ENCODE measurements around the gene HINFP. TPM values are rescaled to one million over a fixed set of nuclear protein-coding genes. Genes with fewer than 3 reads are reported as not detected.

Gene HINFP
- total and polyA plus RNA-seq, 9 of the 15 experiments (the other 6 are each of a cell fraction or from before 2014, with no cell fraction given), result 13.8 to 34.1 (median 22.5) TPM

GRCh38 chr11:119087747-119088241 lies 33.6 kb upstream of the HINFP start (continued):
- TF ChIP-seq ZNF830 (CRISPR knock-in tag; IDR thresholded peaks at IDR 0.05) (no peak), ATF1 (CRISPR knock-in tag; IDR thresholded peaks at IDR 0.05) (no peak), ATF1 (tag; IDR thresholded peaks at IDR 0.05) (peak; percentile 74), TAF7 (tag; IDR thresholded peaks at IDR 0.05) (no peak), BMI1 (IDR thresholded peaks at IDR 0.05; ENCODE audit: low read length) (no peak), FOXA3 (CRISPR knock-in tag; conservative IDR thresholded peaks at IDR 0.05 in 1 of 2, IDR thresholded peaks at IDR 0.05 in 1 of 2) (no peak), ZNF445 (CRISPR knock-in tag; IDR thresholded peaks at IDR 0.05; ENCODE audit: low read depth) (no peak), PHTF2 (CRISPR knock-in tag; IDR thresholded peaks at IDR 0.05) (no peak), ZFP30 (CRISPR knock-in tag; IDR thresholded peaks at IDR 0.05; ENCODE audit: borderline replicate concordance) (no peak), DNMT1 (IDR thresholded peaks at IDR 0.05) (no peak)
- TF ChIP-seq, protein P1, sequence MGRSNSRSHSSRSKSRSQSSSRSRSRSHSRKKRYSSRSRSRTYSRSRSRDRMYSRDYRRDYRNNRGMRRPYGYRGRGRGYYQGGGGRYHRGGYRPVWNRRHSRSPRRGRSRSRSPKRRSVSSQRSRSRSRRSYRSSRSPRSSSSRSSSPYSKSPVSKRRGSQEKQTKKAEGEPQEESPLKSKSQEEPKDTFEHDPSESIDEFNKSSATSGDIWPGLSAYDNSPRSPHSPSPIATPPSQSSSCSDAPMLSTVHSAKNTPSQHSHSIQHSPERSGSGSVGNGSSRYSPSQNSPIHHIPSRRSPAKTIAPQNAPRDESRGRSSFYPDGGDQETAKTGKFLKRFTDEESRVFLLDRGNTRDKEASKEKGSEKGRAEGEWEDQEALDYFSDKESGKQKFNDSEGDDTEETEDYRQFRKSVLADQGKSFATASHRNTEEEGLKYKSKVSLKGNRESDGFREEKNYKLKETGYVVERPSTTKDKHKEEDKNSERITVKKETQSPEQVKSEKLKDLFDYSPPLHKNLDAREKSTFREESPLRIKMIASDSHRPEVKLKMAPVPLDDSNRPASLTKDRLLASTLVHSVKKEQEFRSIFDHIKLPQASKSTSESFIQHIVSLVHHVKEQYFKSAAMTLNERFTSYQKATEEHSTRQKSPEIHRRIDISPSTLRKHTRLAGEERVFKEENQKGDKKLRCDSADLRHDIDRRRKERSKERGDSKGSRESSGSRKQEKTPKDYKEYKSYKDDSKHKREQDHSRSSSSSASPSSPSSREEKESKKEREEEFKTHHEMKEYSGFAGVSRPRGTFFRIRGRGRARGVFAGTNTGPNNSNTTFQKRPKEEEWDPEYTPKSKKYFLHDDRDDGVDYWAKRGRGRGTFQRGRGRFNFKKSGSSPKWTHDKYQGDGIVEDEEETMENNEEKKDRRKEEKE (IDR thresholded peaks at IDR 0.05; ENCODE audit: borderline replicate concordance in 1 of 2, control insufficient read depth in 1 of 2, low read depth in 2 of 2, low read length in 1 of 2), result no peak
- TF ChIP-seq, protein P2, sequence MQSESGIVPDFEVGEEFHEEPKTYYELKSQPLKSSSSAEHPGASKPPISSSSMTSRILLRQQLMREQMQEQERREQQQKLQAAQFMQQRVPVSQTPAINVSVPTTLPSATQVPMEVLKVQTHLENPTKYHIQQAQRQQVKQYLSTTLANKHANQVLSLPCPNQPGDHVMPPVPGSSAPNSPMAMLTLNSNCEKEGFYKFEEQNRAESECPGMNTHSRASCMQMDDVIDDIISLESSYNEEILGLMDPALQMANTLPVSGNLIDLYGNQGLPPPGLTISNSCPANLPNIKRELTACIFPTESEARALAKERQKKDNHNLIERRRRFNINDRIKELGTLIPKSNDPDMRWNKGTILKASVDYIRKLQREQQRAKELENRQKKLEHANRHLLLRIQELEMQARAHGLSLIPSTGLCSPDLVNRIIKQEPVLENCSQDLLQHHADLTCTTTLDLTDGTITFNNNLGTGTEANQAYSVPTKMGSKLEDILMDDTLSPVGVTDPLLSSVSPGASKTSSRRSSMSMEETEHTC (IDR thresholded peaks at IDR 0.05), result peak; percentile 42; the same call in 1 of the 2 replicates
- TF ChIP-seq, protein P3, sequence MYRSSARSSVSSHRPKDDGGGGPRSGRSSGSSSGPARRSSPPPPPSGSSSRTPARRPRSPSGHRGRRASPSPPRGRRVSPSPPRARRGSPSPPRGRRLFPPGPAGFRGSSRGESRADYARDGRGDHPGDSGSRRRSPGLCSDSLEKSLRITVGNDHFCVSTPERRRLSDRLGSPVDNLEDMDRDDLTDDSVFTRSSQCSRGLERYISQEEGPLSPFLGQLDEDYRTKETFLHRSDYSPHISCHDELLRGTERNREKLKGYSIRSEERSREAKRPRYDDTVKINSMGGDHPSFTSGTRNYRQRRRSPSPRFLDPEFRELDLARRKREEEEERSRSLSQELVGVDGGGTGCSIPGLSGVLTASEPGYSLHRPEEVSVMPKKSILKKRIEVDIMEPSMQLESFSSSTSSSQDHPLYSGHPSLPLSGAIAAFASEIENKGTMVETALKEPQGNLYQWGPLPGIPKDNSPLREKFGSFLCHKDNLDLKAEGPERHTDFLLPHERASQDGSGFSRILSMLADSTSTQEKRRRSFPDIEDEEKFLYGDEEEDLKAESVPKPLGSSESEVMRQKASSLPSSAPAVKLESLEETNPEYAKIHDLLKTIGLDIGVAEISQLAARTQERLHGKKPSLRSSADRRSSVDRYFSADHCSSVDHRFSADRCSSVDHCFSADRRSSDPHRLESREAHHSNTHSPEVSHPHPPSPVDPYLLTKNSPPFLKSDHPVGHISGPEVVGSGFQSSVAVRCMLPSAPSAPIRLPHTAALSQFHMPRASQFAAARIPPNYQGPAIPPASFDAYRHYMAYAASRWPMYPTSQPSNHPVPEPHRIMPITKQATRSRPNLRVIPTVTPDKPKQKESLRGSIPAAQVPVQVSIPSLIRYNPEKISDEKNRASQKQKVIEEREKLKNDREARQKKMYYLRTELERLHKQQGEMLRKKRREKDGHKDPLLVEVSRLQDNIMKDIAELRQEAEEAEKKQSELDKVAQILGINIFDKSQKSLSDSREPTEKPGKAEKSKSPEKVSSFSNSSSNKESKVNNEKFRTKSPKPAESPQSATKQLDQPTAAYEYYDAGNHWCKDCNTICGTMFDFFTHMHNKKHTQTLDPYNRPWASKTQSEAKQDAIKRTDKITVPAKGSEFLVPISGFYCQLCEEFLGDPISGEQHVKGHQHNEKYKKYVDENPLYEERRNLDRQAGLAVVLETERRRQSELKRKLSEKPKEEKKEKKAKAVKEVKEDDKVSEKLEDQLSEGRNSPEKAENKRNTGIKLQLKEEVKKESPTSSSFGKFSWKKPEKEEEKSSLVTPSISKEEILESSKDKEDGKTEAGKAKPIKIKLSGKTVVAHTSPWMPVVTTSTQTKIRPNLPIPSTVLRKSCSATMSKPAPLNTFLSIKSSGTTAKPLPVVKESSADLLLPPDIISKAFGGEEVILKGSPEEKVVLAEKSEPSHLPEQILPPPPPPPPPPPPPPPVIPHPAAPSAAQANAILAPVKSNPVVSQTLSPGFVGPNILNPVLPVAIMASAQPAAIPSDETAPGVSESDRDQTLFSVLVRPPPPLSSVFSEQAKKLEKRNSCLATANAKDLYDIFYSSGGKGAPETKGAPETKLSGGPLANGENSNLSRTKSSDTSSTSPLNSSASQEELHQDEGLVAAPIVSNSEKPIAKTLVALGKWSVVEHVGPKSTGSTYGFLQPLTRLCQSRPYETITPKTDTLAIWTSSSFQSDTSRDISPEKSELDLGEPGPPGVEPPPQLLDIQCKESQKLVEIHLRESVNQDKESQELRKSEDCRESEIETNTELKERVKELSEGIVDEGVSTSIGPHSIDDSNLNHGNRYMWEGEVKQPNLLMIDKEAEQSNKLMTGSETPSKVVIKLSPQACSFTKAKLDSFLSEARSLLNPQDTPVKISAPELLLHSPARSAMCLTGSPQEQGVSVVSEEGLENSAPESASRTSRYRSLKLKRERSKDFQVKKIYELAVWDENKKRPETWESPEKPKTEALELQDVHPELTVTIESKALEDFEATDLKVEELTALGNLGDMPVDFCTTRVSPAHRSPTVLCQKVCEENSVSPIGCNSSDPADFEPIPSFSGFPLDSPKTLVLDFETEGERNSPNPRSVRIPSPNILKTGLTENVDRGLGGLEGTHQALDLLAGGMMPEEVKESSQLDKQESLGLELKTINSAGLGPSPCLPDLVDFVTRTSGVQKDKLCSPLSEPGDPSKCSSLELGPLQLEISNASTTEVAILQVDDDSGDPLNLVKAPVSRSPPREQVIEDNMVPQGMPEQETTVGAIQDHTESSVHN (IDR thresholded peaks at IDR 0.05; ENCODE audit: borderline replicate concordance in 1 of 2, low read depth in 1 of 2), result peak in 1 of 2 experiments; percentile 70; a peak in 2 of 4 replicates
